ENCODE data around the gene HID1.

The HID1 gene

DNA sequence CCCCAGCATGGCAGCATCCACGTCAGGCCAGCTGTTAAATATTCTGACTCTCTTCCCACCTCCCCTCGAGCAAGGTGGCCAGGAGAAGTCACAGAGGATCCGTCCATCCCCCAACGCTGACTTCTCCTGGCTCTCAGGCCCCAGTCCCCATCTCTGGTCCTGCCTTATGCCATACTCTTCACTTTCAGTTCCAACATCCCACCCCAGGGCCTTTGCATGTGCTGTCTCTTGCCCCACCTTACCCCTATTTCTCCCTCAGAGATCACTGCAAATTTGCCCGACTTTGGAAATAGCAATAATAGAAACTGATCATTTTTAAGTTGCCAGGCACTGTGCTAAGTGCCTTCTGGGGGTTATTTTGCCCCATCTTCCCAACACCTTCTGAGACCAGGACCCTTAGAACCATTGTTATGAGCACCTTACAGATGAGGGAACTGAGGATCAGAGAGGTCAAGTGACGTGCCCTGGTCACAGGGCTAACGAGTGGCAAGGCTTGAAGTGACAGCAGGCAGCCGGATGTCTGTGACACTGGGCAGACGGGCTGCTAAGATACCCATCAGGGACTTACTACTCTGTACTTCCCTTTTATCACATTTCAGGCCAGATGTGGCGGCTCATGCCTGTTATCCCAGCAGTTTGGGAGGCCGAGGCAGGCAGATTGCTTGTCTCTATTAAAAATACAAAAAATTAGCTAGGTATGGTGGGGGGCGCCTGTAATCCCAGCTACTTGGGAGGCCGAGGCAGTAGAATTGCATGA lies 17.7 kb downstream of the HID1 start:
- H3K27me3 ChIP-seq (ENCODE audit: insufficient read depth, low read depth): peaks cover 43% of the 10 kb centered on the region
- no peak overlapping the region for H3K9ac ChIP-seq
- TF ChIP-seq, protein P1, sequence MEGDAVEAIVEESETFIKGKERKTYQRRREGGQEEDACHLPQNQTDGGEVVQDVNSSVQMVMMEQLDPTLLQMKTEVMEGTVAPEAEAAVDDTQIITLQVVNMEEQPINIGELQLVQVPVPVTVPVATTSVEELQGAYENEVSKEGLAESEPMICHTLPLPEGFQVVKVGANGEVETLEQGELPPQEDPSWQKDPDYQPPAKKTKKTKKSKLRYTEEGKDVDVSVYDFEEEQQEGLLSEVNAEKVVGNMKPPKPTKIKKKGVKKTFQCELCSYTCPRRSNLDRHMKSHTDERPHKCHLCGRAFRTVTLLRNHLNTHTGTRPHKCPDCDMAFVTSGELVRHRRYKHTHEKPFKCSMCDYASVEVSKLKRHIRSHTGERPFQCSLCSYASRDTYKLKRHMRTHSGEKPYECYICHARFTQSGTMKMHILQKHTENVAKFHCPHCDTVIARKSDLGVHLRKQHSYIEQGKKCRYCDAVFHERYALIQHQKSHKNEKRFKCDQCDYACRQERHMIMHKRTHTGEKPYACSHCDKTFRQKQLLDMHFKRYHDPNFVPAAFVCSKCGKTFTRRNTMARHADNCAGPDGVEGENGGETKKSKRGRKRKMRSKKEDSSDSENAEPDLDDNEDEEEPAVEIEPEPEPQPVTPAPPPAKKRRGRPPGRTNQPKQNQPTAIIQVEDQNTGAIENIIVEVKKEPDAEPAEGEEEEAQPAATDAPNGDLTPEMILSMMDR (conservative IDR thresholded peaks at IDR 0.05; ENCODE audit: low read depth, low read length): no peak

DNA sequence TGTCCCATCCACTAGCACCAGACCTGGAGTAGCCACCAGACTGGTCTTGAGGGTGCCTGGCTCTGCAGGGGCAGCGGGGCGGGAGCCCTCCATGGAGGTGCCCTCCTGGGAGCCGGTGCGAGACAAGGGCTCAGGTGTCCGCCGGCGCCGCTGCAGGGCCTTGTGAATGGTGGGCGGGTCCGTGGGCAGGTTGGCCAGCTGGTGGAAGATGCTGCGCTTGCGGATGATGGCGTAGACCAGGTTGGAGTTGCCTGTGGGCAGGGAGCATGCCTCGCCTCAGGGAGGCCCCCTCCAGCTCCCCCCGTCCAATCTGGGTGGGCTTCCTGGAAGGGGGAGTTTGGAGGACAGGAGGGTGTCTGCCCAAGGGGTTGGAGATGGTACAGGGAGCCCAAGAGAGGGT lies 18.4 kb downstream of the HID1 start:
- Histone ChIP-seq H3K4me2 (no peak overlapping the region), H3K4me3 (IDR thresholded peaks at IDR 0.05; ENCODE audit: insufficient read depth, low read depth, low read length) (no peak overlapping the region), H2AFZ (ENCODE audit: low read depth) (no peak overlapping the region), H3K9ac (no peak overlapping the region), H3K36me3 (ENCODE audit: insufficient read depth) (no peaks in the 10 kb centered on the region), H3K27ac (no peak overlapping the region), H3K4me1 (ENCODE audit: low read depth, poor library complexity, severe bottlenecking) (no peaks in the 10 kb centered on the region), H3K79me2 (ENCODE audit: insufficient read depth, low read depth) (no peaks in the 10 kb centered on the region), H3K27me3 (ENCODE audit: insufficient read depth, low read depth) (peaks cover 51% of the 10 kb centered on the region), H4K20me1 (ENCODE audit: insufficient read depth) (no peaks in the 10 kb centered on the region)
- TF ChIP-seq, protein P1 (conservative IDR thresholded peaks at IDR 0.05; ENCODE audit: low read depth, low read length): no peak

More for the DNA sequence above, 17.7 kb downstream of the HID1 start:
- no peaks in the 10 kb centered on the region for H3K79me2 ChIP-seq (ENCODE audit: insufficient read depth, low read depth)
- H3K4me1 ChIP-seq (ENCODE audit: low read depth, poor library complexity, severe bottlenecking): no peaks in the 10 kb centered on the region
- H3K4me3 ChIP-seq (IDR thresholded peaks at IDR 0.05; ENCODE audit: insufficient read depth, low read depth, low read length): no peak overlapping the region
- H3K4me2 ChIP-seq: no peak overlapping the region
- no peaks in the 10 kb centered on the region for H3K36me3 ChIP-seq (ENCODE audit: insufficient read depth)
- no peak overlapping the region for H3K27ac ChIP-seq
- no peaks in the 10 kb centered on the region for H4K20me1 ChIP-seq (ENCODE audit: insufficient read depth)
- no peak overlapping the region for H2AFZ ChIP-seq (ENCODE audit: low read depth)

DNA sequence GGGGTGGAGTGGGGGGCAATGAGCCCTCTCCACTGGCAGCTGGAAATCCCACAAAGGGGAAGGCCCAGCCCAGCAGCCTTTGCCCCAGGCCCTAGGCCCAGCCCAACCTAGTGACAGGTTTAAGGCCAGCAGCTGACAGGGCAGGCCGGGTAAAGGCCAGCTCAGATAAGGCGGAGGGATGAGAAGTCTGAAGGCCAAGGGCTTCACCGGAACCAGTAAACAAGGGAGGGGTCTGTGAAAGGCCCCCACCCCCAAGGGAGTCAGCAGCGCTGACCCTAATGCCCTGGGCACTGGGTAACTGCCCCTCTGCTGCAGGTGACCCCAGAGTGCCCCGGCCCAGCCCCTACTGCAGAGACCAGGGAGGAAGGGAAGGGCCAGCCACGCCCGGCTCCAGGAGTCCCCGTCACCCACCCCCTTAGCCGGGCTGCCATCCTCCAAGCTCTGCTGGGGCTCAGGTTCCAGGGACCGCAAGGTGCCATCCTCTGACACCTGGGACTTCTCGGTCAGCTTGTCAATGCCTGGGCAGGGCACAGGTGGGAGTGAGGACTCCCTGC lies 19.3 kb downstream of the HID1 start:
- TF ChIP-seq, protein P1 (conservative IDR thresholded peaks at IDR 0.05; ENCODE audit: low read depth, low read length): no peak
- no peak overlapping the region for H2AFZ ChIP-seq (ENCODE audit: low read depth)
- no peak overlapping the region for H3K27ac ChIP-seq
- H3K4me2 ChIP-seq: no peak overlapping the region
- no peak overlapping the region for H3K4me3 ChIP-seq (IDR thresholded peaks at IDR 0.05; ENCODE audit: insufficient read depth, low read depth, low read length)
- peaks cover 55% of the 10 kb centered on the region for H3K27me3 ChIP-seq (ENCODE audit: insufficient read depth, low read depth)
- H3K79me2 ChIP-seq (ENCODE audit: insufficient read depth, low read depth): no peaks in the 10 kb centered on the region
- no peak overlapping the region for H3K9ac ChIP-seq
- no peaks in the 10 kb centered on the region for H3K36me3 ChIP-seq (ENCODE audit: insufficient read depth)
- no peaks in the 10 kb centered on the region for H3K4me1 ChIP-seq (ENCODE audit: low read depth, poor library complexity, severe bottlenecking)
- H4K20me1 ChIP-seq (ENCODE audit: insufficient read depth): no peaks in the 10 kb centered on the region

DNA sequence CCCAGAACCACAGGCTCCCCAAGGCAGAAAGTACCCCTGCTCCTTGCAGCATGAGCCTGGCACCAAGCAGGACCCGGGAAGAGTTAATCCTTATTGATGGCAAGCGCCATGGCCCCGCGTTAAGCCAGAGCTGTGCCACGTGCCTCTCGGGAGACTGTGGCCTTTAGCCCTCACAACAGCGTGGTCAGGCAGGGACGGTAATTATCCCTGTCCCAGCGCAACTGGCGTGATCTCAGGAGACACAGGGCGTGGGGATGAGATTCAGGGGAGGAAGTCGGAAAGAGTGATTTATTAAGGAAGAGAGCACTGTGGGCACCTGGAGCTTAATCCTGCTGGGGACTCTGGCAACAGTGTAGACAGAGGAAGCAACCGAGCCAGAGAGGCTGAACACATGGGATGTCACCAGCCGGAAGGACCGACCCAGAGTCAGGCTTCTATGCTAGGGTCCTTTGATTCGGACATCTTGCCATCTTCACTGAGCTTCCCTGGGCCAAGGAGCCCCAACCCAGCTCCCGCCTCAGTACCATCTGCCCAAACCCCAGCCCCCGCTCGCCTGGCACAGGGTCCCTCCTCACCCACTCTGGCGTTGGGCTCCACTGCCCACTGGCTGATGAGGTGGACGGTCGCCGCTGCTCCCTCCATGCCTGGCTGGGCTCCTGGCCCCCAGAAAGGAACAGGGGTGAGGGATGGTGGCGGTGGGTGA lies 20.0 kb downstream of the HID1 start:
- Histone ChIP-seq H3K9ac (no peak overlapping the region), H3K4me1 (ENCODE audit: low read depth, poor library complexity, severe bottlenecking) (no peaks in the 10 kb centered on the region), H4K20me1 (ENCODE audit: insufficient read depth) (no peaks in the 10 kb centered on the region), H2AFZ (ENCODE audit: low read depth) (no peak overlapping the region), H3K36me3 (ENCODE audit: insufficient read depth) (no peaks in the 10 kb centered on the region), H3K79me2 (ENCODE audit: insufficient read depth, low read depth) (no peaks in the 10 kb centered on the region), H3K4me2 (no peak overlapping the region), H3K27me3 (ENCODE audit: insufficient read depth, low read depth) (peaks cover 61% of the 10 kb centered on the region), H3K4me3 (IDR thresholded peaks at IDR 0.05; ENCODE audit: insufficient read depth, low read depth, low read length) (no peak overlapping the region), H3K27ac (no peak overlapping the region)
- TF ChIP-seq, protein P1 (conservative IDR thresholded peaks at IDR 0.05; ENCODE audit: low read depth, low read length): no peak
